ENCODE measurements around the gene NACC2.

Gene NACC2

GRCh38 chr9:136090768-136091581, 4.1 kb downstream of the NACC2 start (continued):
- TF ChIP-seq ZNF449 (tag by site-specific recombination; IDR thresholded peaks at IDR 0.05) = no peak
- TF ChIP-seq RBAK (tag by site-specific recombination; IDR thresholded peaks at IDR 0.05) = no peak
- no peak for TF ChIP-seq ZNF112 (tag by site-specific recombination; IDR thresholded peaks at IDR 0.05)
- no peak for TF ChIP-seq ZNF544 (tag by site-specific recombination; IDR thresholded peaks at IDR 0.05)
- peak; percentile 62; the same call in 1 of the 2 replicates for TF ChIP-seq GLIS1 (tag by site-specific recombination; IDR thresholded peaks at IDR 0.05)
- TF ChIP-seq ZNF311 (tag by site-specific recombination; IDR thresholded peaks at IDR 0.05; ENCODE audit: borderline replicate concordance) = no peak
- TF ChIP-seq YY2 (tag by site-specific recombination; IDR thresholded peaks at IDR 0.05) = no peak
- TF ChIP-seq PATZ1 (tag by site-specific recombination; IDR thresholded peaks at IDR 0.05) = no peak
- TF ChIP-seq ZBTB20 (tag by site-specific recombination; IDR thresholded peaks at IDR 0.05) = 0 out of 2 replicates have a peak, but pooled peaks have one; percentile 10
- no peak for TF ChIP-seq ZNF768 (tag by site-specific recombination; IDR thresholded peaks at IDR 0.05)
- no peak for TF ChIP-seq ZNF843 (tag by site-specific recombination; IDR thresholded peaks at IDR 0.05)
- no peak for TF ChIP-seq ZNF514 (tag by site-specific recombination; IDR thresholded peaks at IDR 0.05)
- no peak for TF ChIP-seq ZNF596 (tag by site-specific recombination; IDR thresholded peaks at IDR 0.05)
- no peak for TF ChIP-seq ZNF664 (tag by site-specific recombination; IDR thresholded peaks at IDR 0.05)
- no peak for TF ChIP-seq KLF8 (tag by site-specific recombination; IDR thresholded peaks at IDR 0.05)
- TF ChIP-seq ZXDB (tag by site-specific recombination; IDR thresholded peaks at IDR 0.05) = no peak
- no peak for TF ChIP-seq ZNF354C (tag by site-specific recombination; IDR thresholded peaks at IDR 0.05; ENCODE audit: borderline replicate concordance, low read depth)
- no peak for TF ChIP-seq ZNF391 (tag by site-specific recombination; IDR thresholded peaks at IDR 0.05; ENCODE audit: borderline replicate concordance, low read depth)
- TF ChIP-seq SP3 (tag by site-specific recombination; IDR thresholded peaks at IDR 0.05) = peak; percentile 47; the same call in 1 of the 2 replicates
- TF ChIP-seq ZNF654 (tag by site-specific recombination; IDR thresholded peaks at IDR 0.05; ENCODE audit: low read depth) = no peak
- TF ChIP-seq ZNF677 (tag by site-specific recombination; IDR thresholded peaks at IDR 0.05) = no peak
- TF ChIP-seq ZNF16 (tag by site-specific recombination; IDR thresholded peaks at IDR 0.05; ENCODE audit: low read depth) = no peak
- TF ChIP-seq GLIS2 (tag by site-specific recombination; IDR thresholded peaks at IDR 0.05) = 0 out of 2 replicates have a peak, but pooled peaks have one; percentile 5
- TF ChIP-seq PRDM2 (tag by site-specific recombination; IDR thresholded peaks at IDR 0.05; ENCODE audit: borderline replicate concordance) = no peak
- no peak for TF ChIP-seq ZNF175 (tag by site-specific recombination; IDR thresholded peaks at IDR 0.05)

All from HEK293 (cell line).